PC-9 (cell line): ENCODE measurements around the gene NR3C1. TPM values are rescaled to one million over a fixed set of nuclear protein-coding genes. Genes with fewer than 3 reads are reported as not detected.

Source experiments
- BruUV-seq: library from RNA; stranded (reverse); fragments of 400-500 nt; replicated peaks from 2 replicates; lab custom pipeline; 2021; lab: Mats Ljungman, UMichigan
- CTCF ChIA-PET: fragments of 300-600 bp; sonication (Branson Sonifier 250); formaldehyde crosslinking; loops from one replicate; lab custom pipeline; 2022; ENCODE audit warnings: antibody characterized with exemption; lab: Charles Lee
- POLR2A ChIA-PET: fragments of 300-600 bp; sonication (Branson Sonifier 250); formaldehyde crosslinking; loops from one replicate; lab custom pipeline; 2022; ENCODE audit warnings: antibody characterized with exemption; ENCODE audit not compliant: unreplicated experiment; lab: Charles Lee
- DNase-seq, 2 experiments: peaks; one replicate each; pipeline versions ENCODE4 v3.0.0 to v3.0.0-alpha.2; 2015 to 2022; ENCODE audit warnings: mixed read lengths in 1 of 2
- H2AFZ ChIP-seq: fragments of 200-600 bp; sonication (generic); 2 replicates; pipeline ENCODE4 v1.8.1; 2017; ENCODE audit warnings: antibody characterized with exemption
- H3F3A ChIP-seq: fragments of 200-600 bp; sonication (generic); 2 replicates; pipeline ENCODE4 v1.8.1; 2017; ENCODE audit warnings: antibody characterized with exemption, mild to moderate bottlenecking, low read depth; ENCODE audit not compliant: insufficient read depth
- H3K27ac ChIP-seq: fragments of 200-600 bp; sonication (generic); 2 replicates; pipeline ENCODE4 v1.6.1; 2016; ENCODE audit warnings: mixed run types
- H3K27me3 ChIP-seq: fragments of 200-600 bp; sonication (generic); 2 replicates; pipeline ENCODE4 v1.6.1; 2016; ENCODE audit warnings: low read depth, mixed run types; ENCODE audit not compliant: insufficient read depth
- H3K36me3 ChIP-seq: fragments of 200-600 bp; sonication (generic); 2 replicates; pipeline ENCODE4 v1.6.1; 2016; ENCODE audit warnings: low read depth, mixed run types
- H3K4me1 ChIP-seq: fragments of 200-600 bp; sonication (generic); replicated peaks from 2 replicates; pipeline ENCODE4 v1.6.1; 2016; ENCODE audit warnings: mixed run types; ENCODE audit not compliant: insufficient read depth
- H3K4me2 ChIP-seq: fragments of 200-600 bp; sonication (generic); 2 replicates; pipeline ENCODE4 v1.6.1; 2017; ENCODE audit warnings: mixed run types
- H3K4me3 ChIP-seq: fragments of 200-600 bp; sonication (generic); 2 replicates; pipeline ENCODE4 v1.6.1; 2016; ENCODE audit warnings: mixed run types
- H3K79me2 ChIP-seq: fragments of 200-600 bp; sonication (generic); 2 replicates; pipeline ENCODE4 v1.6.1; 2017; ENCODE audit warnings: low read depth, mixed run types
- H3K9me2 ChIP-seq: fragments of 200-600 bp; sonication (generic); 2 replicates; pipeline ENCODE4 v1.8.1; 2017; ENCODE audit warnings: mild to moderate bottlenecking; ENCODE audit not compliant: insufficient read depth
- H3K9me3 ChIP-seq: fragments of 200-600 bp; sonication (generic); 2 replicates; pipeline ENCODE4 v1.8.1; 2016; ENCODE audit warnings: low read depth; ENCODE audit not compliant: insufficient read depth
- H4K20me1 ChIP-seq: fragments of 200-600 bp; sonication (generic); 2 replicates; pipeline ENCODE4 v1.8.1; 2017; ENCODE audit not compliant: insufficient read depth
- CTCF ChIP-seq: fragments of 200-600 bp; sonication (generic); conservative IDR thresholded peaks from 2 replicates; pipeline ENCODE4 v1.6.1; 2017; ENCODE audit warnings: mixed run types, antibody characterized with exemption, mild to moderate bottlenecking, moderate library complexity
- EZH2 ChIP-seq: fragments of 200-600 bp; sonication (generic); IDR thresholded peaks from 2 replicates; pipeline ENCODE4 v1.8.0; 2017; ENCODE audit warnings: antibody characterized with exemption, low read depth
- intact Hi-C: fragments of 100-400 bp; cut with micrococcal nuclease; formaldehyde crosslinking; loops from one replicate; pipeline ENCODE4 v1.10.0; 2022; ENCODE audit not compliant: unreplicated experiment
- total RNA-seq: library from RNA; stranded (reverse); gene quantifications from 2 replicates; pipeline ENCODE4 v1.2.3, GENCODE V29; 2021

Gene NR3C1
- total RNA-seq, 1 experiment from 2014 or later = 52.8 TPM

GRCh38 chr5:143274952-143275351, 128.5 kb downstream of the NR3C1 start:
- H3K9me2 ChIP-seq = no peaks in the 10 kb centered on the region
- no peak for DNase-seq
- no peak overlapping the region for H3K4me2 ChIP-seq
- no peak overlapping the region for H3K27ac ChIP-seq
- intact Hi-C loops = no loop called here
- H4K20me1 ChIP-seq = no peaks in the 10 kb centered on the region
- TF ChIP-seq EZH2 = no peak
- no peak for TF ChIP-seq CTCF
- H3K79me2 ChIP-seq = no peaks in the 10 kb centered on the region
- H3F3A ChIP-seq = peaks cover 9% of the 10 kb centered on the region
- H2AFZ ChIP-seq = no peak overlapping the region
- no peaks in the 10 kb centered on the region for H3K9me3 ChIP-seq
- no peak overlapping the region for H3K4me3 ChIP-seq
- ChIA-PET POLR2A (no interaction called here), CTCF (no interaction called here)
- H3K4me1 ChIP-seq = no peaks in the 10 kb centered on the region; the same call in 1 of the 2 replicates
- BruUV-seq = no TSS peak
- H3K27me3 ChIP-seq = no peaks in the 10 kb centered on the region
- no peaks in the 10 kb centered on the region for H3K36me3 ChIP-seq

- no TSS peak for BruUV-seq
- Histone ChIP-seq H3K4me3 (no peak overlapping the region), H2AFZ (no peak overlapping the region), H4K20me1 (no peaks in the 10 kb centered on the region), H3K4me1 (no peaks in the 10 kb centered on the region), H3K9me3 (no peaks in the 10 kb centered on the region), H3F3A (no peaks in the 10 kb centered on the region), H3K27me3 (no peaks in the 10 kb centered on the region), H3K36me3 (no peaks in the 10 kb centered on the region), H3K9me2 (no peaks in the 10 kb centered on the region), H3K27ac (no peak overlapping the region), H3K4me2 (no peak overlapping the region), H3K79me2 (no peaks in the 10 kb centered on the region)
- no peak for TF ChIP-seq EZH2
- TF ChIP-seq CTCF = no peak
- DNase-seq = no peak
- POLR2A ChIA-PET = interaction anchor here (0.7 kb wide), 1 partner anchor 19 kb away, joined by 3 read pairs; no protein-coding TSS in a partner anchor
- intact Hi-C loops = no loop called here
- CTCF ChIA-PET = no interaction called here
Measured at GRCh38 chr5:143271431-143271830, 132.1 kb downstream of the NR3C1 start.

- Histone ChIP-seq H3K4me3 (no peak overlapping the region), H3K4me1 (no peaks in the 10 kb centered on the region), H3K27me3 (no peaks in the 10 kb centered on the region), H3K79me2 (no peaks in the 10 kb centered on the region), H4K20me1 (no peaks in the 10 kb centered on the region), H2AFZ (no peak overlapping the region), H3F3A (no peaks in the 10 kb centered on the region), H3K36me3 (no peaks in the 10 kb centered on the region), H3K4me2 (no peak overlapping the region), H3K9me3 (no peaks in the 10 kb centered on the region), H3K9me2 (no peaks in the 10 kb centered on the region), H3K27ac (no peak overlapping the region)
- BruUV-seq = no TSS peak
- ChIA-PET POLR2A (no interaction called here), CTCF (no interaction called here)
- TF ChIP-seq CTCF (no peak), EZH2 (no peak)
- intact Hi-C loops = no loop called here
- DNase-seq = no peak
Measured at GRCh38 chr5:143268388-143268787, 135.1 kb downstream of the NR3C1 start.
